Measurements from ENCODE around the gene RNF180.
"Not testable (repeated sequence)": the region's sequence is repeated elsewhere in the genome, so short reads cannot be mapped to it uniquely, and the experiment has no call there.

Gene RNF180

GRCh38 chr5:64273276-64273675 lies 107.6 kb downstream of the RNF180 start:
- TF ChIP-seq PATZ1 (CRISPR knock-in tag; IDR thresholded peaks at IDR 0.05; ENCODE audit: borderline replicate concordance) (no peak), RARB (CRISPR knock-in tag; IDR thresholded peaks at IDR 0.05) (no peak), ZNF8 (CRISPR knock-in tag; IDR thresholded peaks at IDR 0.05) (no peak), PPARA (CRISPR knock-in tag; IDR thresholded peaks at IDR 0.05; ENCODE audit: borderline replicate concordance) (no peak), BACH2 (CRISPR knock-in tag; IDR thresholded peaks at IDR 0.05; ENCODE audit: borderline replicate concordance) (no peak), TOX (CRISPR knock-in tag; IDR thresholded peaks at IDR 0.05; ENCODE audit: borderline replicate concordance) (no peak), ZNF565 (CRISPR knock-in tag; conservative IDR thresholded peaks at IDR 0.05; ENCODE audit: low read depth) (no peak), TCF4 (CRISPR knock-in tag; IDR thresholded peaks at IDR 0.05; ENCODE audit: borderline replicate concordance) (no peak), TSHZ2 (CRISPR knock-in tag; IDR thresholded peaks at IDR 0.05) (no peak), ESRRG (CRISPR knock-in tag; IDR thresholded peaks at IDR 0.05) (no peak), ARNTL (CRISPR knock-in tag; IDR thresholded peaks at IDR 0.05; ENCODE audit: borderline replicate concordance, low read depth) (no peak), ZC3H10 (CRISPR knock-in tag; IDR thresholded peaks at IDR 0.05) (no peak), ZFP30 (CRISPR knock-in tag; IDR thresholded peaks at IDR 0.05) (no peak)
- ATAC-seq: no peak

DNA sequence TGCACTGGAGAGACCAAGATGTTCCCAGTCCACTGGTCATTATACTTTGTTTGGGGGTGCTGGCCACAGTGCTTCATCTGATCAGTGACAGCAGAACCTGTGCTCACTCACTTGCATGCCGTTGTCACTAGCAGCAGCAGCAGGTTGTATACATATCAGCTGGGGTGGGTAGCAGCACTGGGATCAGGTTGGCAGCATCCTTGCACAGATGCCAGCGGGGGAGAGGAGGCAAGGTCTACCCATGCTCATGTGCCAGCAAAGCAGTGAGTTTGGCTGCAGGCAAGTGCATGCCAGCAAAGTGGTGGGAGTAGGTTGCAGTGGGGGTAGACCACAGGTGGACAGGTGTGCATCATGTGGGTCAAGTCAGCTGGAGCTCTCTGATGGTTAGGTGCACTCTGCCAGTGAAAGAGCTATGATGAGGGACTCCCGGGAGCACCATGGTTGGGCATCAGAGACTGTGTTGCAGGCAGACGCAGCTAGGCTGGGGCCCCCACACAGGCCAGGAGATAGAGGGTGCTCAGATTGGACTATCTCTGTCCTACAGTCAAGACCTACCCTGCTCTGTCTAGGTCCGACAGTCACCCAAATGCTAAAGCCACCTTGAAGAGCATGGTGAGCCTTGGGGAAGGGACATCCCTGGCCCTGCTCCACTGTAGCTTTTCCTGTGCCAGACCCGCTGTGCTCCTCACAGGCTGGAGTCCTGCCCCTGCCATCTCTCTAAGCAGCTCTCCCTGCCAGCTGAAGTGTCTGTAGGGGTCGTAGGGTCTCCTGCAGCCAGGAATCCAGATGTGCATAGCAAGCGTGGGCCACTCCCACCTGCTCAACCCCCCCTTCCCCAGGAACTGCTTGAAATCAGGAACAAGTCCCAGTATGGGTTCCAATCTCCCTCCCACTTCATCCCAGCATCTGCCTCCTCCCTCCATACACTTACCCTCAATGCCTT lies 119.8 kb downstream of the RNF180 start:
- ATAC-seq: no peak
- TF ChIP-seq ESRRG (CRISPR knock-in tag; IDR thresholded peaks at IDR 0.05) (no peak), PATZ1 (CRISPR knock-in tag; IDR thresholded peaks at IDR 0.05; ENCODE audit: borderline replicate concordance) (no peak), ZC3H10 (CRISPR knock-in tag; IDR thresholded peaks at IDR 0.05) (no peak), PPARA (CRISPR knock-in tag; IDR thresholded peaks at IDR 0.05; ENCODE audit: borderline replicate concordance) (no peak)
- TF ChIP-seq, protein P1, sequence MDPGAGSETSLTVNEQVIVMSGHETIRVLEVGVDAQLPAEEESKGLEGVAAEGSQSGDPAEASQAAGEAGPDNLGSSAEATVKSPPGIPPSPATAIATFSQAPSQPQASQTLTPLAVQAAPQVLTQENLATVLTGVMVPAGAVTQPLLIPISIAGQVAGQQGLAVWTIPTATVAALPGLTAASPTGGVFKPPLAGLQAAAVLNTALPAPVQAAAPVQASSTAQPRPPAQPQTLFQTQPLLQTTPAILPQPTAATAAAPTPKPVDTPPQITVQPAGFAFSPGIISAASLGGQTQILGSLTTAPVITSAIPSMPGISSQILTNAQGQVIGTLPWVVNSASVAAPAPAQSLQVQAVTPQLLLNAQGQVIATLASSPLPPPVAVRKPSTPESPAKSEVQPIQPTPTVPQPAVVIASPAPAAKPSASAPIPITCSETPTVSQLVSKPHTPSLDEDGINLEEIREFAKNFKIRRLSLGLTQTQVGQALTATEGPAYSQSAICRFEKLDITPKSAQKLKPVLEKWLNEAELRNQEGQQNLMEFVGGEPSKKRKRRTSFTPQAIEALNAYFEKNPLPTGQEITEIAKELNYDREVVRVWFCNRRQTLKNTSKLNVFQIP (CRISPR knock-in tag; IDR thresholded peaks at IDR 0.05; ENCODE audit: borderline replicate concordance, low read depth): no peak

DNA sequence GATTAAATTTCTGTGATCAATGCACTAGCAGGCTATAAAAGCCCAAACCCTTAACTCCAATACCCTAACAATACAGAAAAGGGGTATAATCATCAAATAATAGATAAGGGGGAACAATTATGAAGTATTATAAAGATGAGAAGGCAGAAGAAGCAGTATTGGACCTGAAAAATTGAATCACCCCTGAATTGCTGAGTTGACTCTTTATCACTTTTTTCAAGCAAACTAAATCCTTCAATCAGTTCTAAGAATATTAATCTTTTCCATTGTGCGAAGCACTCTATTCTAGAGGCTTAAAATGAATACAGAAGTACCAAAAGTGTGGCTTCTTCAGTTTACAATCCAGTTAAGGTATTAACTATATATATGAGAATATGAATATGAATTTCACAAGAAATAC lies 120.7 kb downstream of the RNF180 start:
- no peak for TF ChIP-seq TSHZ2 (CRISPR knock-in tag; IDR thresholded peaks at IDR 0.05)
- ATAC-seq: no peak

DNA sequence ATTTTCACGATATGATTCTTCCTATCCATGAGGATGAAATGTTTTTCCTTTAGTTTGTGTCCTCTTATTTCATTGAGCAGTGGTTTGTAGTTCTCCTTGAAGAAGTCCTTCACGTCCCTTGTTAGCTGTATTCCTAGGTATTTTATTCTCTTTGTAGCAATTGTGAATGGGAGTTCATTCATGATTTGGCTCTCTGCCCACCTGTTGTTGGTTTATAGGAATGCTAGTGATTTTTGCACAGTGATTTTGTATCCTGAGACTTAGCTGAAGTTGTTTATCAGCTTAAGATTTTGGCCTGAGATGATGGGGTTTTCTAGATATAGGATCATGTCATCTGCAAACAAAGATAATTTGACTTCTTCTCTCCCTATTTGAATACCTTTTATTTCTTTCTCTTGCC lies 122.9 kb downstream of the RNF180 start:
- not testable (repeated sequence) for ATAC-seq
